Activated T-helper 17 cell treated with anti-CD3 and anti-CD28 coated beads, Interleukin-2, amount 50 U/mL, for 72 hours (primary cell): Measurements from ENCODE around the gene NFKBIB. TPM values are rescaled to one million over a fixed set of nuclear protein-coding genes. Genes with fewer than 3 reads are reported as not detected.
A peak's percentile ranks its signal among the peaks of the same experiment; 100 is the strongest.
"Not testable (repeated sequence)": the region's sequence is repeated elsewhere in the genome, so short reads cannot be mapped to it uniquely, and the experiment has no call there.

Experiments used
- ATAC-seq: fragments of 150-1000 bp; cut with Tn5 transposase; replicated peaks from 2 replicates; pipeline ENCODE4 v1.10.0; 2021; ENCODE audit warnings: mild to moderate bottlenecking, moderate library complexity
- H3K27ac Mint-ChIP-seq: one replicate; pipeline ENCODE4 v1.8.0; 2022; ENCODE audit warnings: mixed read lengths
- H3K27me3 Mint-ChIP-seq: one replicate; pipeline ENCODE4 v1.8.0; 2022; ENCODE audit warnings: mixed read lengths
- H3K36me3 Mint-ChIP-seq: one replicate; pipeline ENCODE4 v1.8.0; 2022; ENCODE audit warnings: low read depth, mild to moderate bottlenecking, mixed read lengths
- H3K4me1 Mint-ChIP-seq: one replicate; pipeline ENCODE4 v1.8.0; 2022; ENCODE audit warnings: mixed read lengths
- H3K4me3 Mint-ChIP-seq: one replicate; pipeline ENCODE4 v1.8.0; 2022; ENCODE audit warnings: mild to moderate bottlenecking, mixed read lengths
- H3K9me3 Mint-ChIP-seq: one replicate; pipeline ENCODE4 v1.8.0; 2022; ENCODE audit warnings: mixed read lengths
- total RNA-seq, 2 donors: library from RNA; stranded (reverse); gene quantifications; one replicate each; pipeline ENCODE4 v1.2.3, GENCODE V29; 2022

Gene NFKBIB
- total RNA-seq, 2 donors from 2014 or later = 41.2 to 68.7 TPM

DNA sequence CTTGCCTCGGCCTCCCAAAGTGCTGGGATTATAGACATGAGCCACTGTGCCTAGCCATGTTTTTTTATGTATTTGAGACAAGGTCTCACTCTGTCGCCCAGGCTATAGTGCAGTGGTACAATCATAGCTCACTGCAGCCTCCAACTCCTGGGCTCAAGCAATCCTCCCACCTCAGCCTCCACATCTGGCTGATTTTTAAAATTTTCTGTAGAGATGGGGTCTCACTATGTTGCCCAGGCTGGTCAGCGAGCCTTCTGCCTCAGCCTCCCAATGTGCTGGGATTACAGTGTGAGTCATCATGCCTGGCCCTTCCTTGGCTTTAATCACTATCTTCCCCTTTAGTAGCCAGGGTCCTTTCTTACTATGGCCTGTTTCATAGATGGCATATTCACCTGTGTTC is 15.1 kb upstream of the NFKBIB start:
- H3K4me1 Mint-ChIP-seq, H3K27ac Mint-ChIP-seq, H3K4me3 Mint-ChIP-seq, H3K9me3 Mint-ChIP-seq, H3K27me3 Mint-ChIP-seq, ATAC-seq: not testable (repeated sequence)
- peaks cover 33% of the 10 kb centered on the region for H3K36me3 Mint-ChIP-seq

DNA sequence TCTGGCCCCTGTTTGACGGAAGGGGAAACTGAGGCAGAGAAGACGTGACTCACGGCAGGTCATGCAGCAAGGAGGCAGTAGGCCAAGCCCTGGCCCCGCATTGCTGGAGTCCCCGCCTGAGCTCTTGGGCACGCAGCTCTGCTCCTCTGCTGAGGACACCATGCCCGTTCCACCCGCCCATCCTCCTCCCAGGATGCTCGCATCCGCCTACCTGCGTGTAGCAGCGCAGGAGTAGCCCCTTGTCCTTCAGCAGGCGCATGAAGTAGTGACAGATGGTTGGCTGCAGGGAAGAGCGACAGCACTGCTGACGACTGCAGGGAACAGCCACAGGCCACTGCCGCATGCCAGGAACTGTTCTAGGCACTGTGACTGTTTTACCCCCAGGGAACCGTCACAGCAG is 10.9 kb upstream of the NFKBIB start:
- no peaks in the 10 kb centered on the region for H3K4me1 Mint-ChIP-seq
- H3K27ac Mint-ChIP-seq = no peak overlapping the region
- no peak for ATAC-seq
- no peak overlapping the region for H3K4me3 Mint-ChIP-seq
- H3K27me3 Mint-ChIP-seq = no peaks in the 10 kb centered on the region
- no peaks in the 10 kb centered on the region for H3K9me3 Mint-ChIP-seq
- peaks cover 18% of the 10 kb centered on the region for H3K36me3 Mint-ChIP-seq

DNA sequence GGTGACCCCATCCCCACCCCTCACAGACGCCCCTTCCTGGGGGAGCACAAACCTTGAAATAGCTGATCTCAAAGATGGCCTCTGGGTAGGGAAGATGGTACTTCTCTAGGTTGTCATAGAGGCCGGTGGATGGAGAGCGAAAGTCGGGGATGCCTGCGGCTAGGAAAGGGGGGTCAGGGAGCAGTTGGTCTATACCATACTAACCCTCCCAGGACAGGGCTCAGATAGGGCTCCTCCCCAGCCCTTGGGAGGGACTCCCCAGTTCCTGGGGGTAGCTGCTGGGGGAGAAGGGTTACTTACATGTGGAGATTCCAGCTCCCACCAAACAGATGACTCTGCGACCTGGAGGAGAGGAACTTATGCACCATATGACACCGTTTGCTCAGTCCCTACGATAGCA is 10.0 kb upstream of the NFKBIB start:
- peaks cover 18% of the 10 kb centered on the region for H3K36me3 Mint-ChIP-seq
- H3K9me3 Mint-ChIP-seq = no peaks in the 10 kb centered on the region
- ATAC-seq = no peak
- no peaks in the 10 kb centered on the region for H3K4me1 Mint-ChIP-seq
- no peaks in the 10 kb centered on the region for H3K27me3 Mint-ChIP-seq
- no peak overlapping the region for H3K27ac Mint-ChIP-seq
- no peak overlapping the region for H3K4me3 Mint-ChIP-seq

DNA sequence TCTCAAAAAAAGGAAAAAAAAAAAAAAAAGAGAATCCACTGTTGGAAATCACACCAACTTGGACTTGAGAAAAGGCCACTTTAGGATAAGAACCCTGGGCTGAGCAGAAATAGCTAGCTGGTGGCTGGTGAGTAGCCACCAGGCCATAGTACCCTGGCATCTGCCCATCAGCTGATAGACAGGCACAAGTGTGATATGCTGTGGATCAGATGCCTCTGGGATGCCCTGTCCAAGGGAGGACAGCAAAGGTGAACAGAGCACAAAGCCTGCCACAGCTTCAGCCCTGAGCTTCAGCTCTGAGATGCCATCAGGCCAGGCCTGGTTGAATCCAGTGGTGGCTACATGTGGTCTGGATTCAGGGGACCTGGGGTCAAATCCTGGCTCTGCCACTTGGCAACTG is 9.1 kb upstream of the NFKBIB start:
- H3K27me3 Mint-ChIP-seq = no peaks in the 10 kb centered on the region
- no peak for ATAC-seq
- no peak overlapping the region for H3K4me3 Mint-ChIP-seq

DNA sequence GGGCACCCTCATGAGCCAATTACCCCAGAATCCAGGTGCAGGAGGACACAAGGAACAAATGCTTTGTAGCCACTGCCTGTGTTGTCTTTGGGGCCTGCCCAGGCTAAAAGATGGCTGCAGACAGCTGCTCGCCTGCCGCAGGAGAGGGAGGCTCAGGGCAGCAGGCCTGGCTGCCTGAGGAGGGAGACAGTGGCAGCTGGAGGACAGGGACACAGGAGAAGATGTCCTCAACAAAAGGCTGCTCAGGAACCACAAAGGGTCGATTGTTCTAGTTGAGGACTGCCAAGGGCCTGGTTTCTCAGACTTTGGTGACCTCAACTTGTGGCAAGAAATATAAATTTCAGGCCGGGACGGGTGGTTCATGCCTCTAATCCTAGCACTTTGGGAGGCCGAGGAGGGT is 8.0 kb upstream of the NFKBIB start:
- no peak for ATAC-seq
- Mint-ChIP-seq H3K9me3 (no peaks in the 10 kb centered on the region), H3K27ac (no peak overlapping the region), H3K36me3 (peaks cover 18% of the 10 kb centered on the region), H3K4me3 (no peak overlapping the region), H3K4me1 (no peaks in the 10 kb centered on the region), H3K27me3 (no peaks in the 10 kb centered on the region)

More for the DNA sequence above, 9.1 kb upstream of the NFKBIB start:
- no peak overlapping the region for H3K27ac Mint-ChIP-seq
- no peaks in the 10 kb centered on the region for H3K4me1 Mint-ChIP-seq
- H3K36me3 Mint-ChIP-seq = peaks cover 18% of the 10 kb centered on the region
- H3K9me3 Mint-ChIP-seq = no peaks in the 10 kb centered on the region

DNA sequence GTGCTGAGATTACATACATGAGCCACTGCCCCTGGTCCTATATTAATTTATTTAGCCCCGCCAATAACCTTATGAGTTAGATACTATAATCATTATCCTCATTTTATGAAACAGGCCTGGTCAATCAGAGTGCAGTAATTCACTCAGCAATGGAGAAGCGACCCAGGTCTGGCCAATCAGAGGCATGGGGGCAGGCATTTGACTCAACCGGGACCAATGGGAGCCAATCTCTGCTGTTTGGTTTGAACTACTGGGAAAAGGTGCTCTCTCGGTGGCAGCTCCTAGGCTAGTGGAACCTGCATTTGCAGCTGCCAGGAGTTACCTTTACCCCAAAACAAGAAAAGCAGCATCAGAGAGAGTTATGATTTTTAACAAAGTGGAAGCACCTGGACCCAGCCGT is 6.9 kb upstream of the NFKBIB start:
- no peak overlapping the region for H3K27ac Mint-ChIP-seq
- no peaks in the 10 kb centered on the region for H3K27me3 Mint-ChIP-seq
- H3K9me3 Mint-ChIP-seq = no peaks in the 10 kb centered on the region
- H3K4me1 Mint-ChIP-seq = no peaks in the 10 kb centered on the region
- ATAC-seq = no peak
- peaks cover 18% of the 10 kb centered on the region for H3K36me3 Mint-ChIP-seq
- no peak overlapping the region for H3K4me3 Mint-ChIP-seq

DNA sequence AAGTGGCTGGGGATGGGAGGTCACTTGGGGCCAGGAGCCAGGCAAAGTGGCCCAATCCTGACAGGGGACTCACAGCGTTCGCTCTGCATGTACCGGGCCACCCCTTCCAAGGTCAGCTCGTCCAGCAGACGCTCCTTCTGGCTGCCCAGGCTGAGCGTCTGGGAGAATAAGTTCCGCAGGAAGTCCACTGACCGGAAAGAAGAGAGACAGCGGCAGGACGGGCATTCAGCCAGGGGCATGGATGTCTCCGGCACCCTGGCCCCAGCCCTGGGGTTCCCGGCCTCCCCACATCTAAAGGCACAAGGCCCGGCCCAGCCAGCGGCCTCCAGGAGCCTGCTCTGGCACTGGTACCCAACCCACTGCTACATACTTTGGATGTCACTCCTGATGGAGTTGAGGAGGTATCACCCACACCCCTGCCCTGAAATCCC is 6.4 kb upstream of the NFKBIB start:
- Mint-ChIP-seq H3K9me3 (no peaks in the 10 kb centered on the region), H3K36me3 (peaks cover 15% of the 10 kb centered on the region), H3K4me1 (peaks cover under 1% of the 10 kb centered on the region), H3K27me3 (no peaks in the 10 kb centered on the region), H3K27ac (no peak overlapping the region), H3K4me3 (no peak overlapping the region)
- ATAC-seq = no peak

DNA sequence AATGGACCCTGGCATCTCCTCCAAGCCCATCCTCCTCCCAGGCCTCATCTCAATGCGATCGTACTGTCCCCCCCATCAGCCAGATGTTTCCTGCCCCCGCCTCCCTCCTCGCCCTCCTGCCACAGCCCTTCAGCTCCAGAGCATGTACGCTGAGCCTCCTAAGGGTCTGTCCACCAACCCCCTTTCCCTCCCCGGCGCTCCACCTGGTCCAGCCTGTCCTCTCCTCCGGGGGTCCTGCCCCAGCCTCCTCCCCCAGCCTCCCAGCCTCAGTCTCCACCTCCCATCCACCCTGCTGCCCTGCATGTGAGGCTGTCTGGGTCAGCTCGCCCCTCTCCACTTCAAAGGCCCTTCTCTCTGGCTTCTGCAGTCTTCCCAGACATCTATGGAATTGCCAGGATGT is 4.8 kb upstream of the NFKBIB start:
- Mint-ChIP-seq H3K36me3 (no peaks in the 10 kb centered on the region), H3K9me3 (no peaks in the 10 kb centered on the region), H3K27ac (peak overlapping the region; percentile 56), H3K27me3 (no peaks in the 10 kb centered on the region), H3K4me1 (peaks cover 9% of the 10 kb centered on the region), H3K4me3 (no peak overlapping the region)
- no peak for ATAC-seq

DNA sequence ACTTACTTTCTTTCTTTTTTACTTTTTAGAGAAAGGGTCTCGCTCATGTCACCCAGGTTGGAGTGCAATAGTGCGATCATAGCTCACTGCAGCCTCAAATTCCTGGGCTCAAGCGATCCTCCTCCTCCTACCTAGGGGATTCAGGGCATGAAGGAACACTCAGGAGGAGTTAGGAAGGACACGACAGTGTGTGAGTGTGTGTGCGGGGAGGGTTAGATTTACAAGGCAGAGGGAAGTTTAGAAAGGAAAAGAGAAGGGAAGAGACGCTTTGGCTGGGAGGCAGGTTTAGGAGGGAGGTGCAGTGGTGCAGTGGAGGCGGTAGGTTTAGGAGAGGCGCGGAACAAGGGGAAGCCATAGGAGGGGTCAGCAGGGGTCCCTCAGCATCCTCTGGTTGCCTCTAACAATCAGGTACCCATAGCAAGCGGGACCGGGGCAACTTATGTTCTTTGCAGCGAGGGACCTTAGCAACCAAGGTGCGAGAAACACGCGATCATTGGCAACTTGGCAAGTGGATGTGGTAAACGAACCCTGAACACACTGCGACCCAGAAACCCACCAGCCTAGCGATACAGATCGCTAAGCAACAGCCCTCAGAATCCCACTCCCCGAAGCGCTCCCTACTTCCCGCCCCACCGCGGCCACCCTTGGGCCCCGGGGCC is 852 bp upstream of the NFKBIB start:
- ATAC-seq = no peak
- Mint-ChIP-seq H3K27me3 (no peaks in the 10 kb centered on the region), H3K9me3 (no peaks in the 10 kb centered on the region), H3K27ac (peak overlapping the region; percentile 84), H3K36me3 (peaks cover 29% of the 10 kb centered on the region), H3K4me1 (peaks cover 15% of the 10 kb centered on the region), H3K4me3 (peak overlapping the region; percentile 88)

DNA sequence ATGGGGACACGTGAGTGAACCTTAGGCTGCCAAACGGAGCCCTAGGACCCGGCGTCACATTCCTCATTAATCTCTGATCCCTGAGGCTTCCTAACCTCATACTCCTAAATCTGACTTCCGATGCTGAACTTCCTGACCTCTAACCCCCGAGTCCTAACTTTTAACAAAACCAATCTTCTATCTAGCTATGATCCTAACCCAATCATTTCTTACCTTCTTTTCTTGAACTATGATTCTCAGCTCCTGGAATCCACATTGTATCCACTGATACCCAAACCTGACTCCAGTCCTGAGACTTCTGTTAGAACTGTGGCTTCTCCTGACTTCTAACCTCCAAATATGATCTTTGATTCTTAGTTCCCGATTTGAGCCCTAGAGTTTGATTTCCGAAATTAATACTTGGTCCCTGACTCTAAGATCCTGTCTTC is 447 bp downstream of the NFKBIB start:
- H3K4me3 Mint-ChIP-seq = peak overlapping the region; percentile 88
- no peaks in the 10 kb centered on the region for H3K27me3 Mint-ChIP-seq
- no peak for ATAC-seq
- H3K9me3 Mint-ChIP-seq = no peaks in the 10 kb centered on the region
- H3K27ac Mint-ChIP-seq = peak overlapping the region; percentile 84
- peaks cover 15% of the 10 kb centered on the region for H3K4me1 Mint-ChIP-seq
- H3K36me3 Mint-ChIP-seq = peaks cover 42% of the 10 kb centered on the region

DNA sequence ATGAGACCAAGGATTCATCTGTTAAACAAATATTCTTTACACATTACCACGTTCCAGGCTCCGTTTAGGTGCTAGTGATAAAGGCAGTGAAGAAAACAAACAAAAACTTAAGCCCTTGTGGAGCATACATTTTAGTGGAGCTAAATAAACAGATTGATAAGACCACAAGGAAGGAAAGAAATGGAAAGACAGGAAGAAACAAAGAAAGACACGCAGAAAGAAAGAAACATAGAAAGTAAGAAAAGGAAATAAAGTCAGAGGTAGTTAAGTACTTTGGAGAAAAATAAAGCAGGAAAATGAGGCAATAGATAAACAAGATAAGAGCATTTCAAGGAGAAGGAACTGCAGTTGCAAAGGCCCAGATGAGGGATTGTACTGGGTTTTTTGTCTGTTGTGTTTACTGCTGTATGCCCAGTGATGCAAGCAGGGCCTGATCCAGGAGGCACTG is 998 bp downstream of the NFKBIB start:
- peaks cover 15% of the 10 kb centered on the region for H3K4me1 Mint-ChIP-seq
- peak overlapping the region; percentile 84 for H3K27ac Mint-ChIP-seq
- H3K27me3 Mint-ChIP-seq = no peaks in the 10 kb centered on the region
- H3K36me3 Mint-ChIP-seq = peaks cover 47% of the 10 kb centered on the region
- no peaks in the 10 kb centered on the region for H3K9me3 Mint-ChIP-seq
- peak overlapping the region; percentile 88 for H3K4me3 Mint-ChIP-seq
- ATAC-seq = no peak

DNA sequence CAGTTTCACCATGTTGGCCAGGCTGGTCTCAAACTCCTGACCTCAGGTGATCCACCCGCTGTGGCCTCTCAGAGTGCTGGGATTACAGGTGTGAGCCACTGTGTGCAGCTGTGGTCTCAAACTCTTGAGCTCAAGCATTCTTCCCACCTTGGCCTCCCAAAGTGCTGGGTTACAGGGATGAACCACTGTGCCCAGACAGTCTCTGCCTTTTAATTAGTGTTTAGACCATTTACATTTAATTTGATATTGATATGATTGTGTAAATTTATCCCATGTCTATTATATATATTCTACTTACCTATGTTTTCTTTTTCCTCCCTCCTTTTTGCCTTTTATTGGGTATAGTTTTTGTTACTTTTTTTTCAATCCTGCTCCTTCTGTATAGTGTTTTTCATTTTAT is 1.9 kb downstream of the NFKBIB start:
- Mint-ChIP-seq H3K9me3 (no peaks in the 10 kb centered on the region), H3K27ac (no peak overlapping the region), H3K4me1 (peaks cover 15% of the 10 kb centered on the region), H3K4me3 (peak overlapping the region; percentile 88), H3K36me3 (peaks cover 51% of the 10 kb centered on the region), H3K27me3 (no peaks in the 10 kb centered on the region)
- ATAC-seq = no peak

DNA sequence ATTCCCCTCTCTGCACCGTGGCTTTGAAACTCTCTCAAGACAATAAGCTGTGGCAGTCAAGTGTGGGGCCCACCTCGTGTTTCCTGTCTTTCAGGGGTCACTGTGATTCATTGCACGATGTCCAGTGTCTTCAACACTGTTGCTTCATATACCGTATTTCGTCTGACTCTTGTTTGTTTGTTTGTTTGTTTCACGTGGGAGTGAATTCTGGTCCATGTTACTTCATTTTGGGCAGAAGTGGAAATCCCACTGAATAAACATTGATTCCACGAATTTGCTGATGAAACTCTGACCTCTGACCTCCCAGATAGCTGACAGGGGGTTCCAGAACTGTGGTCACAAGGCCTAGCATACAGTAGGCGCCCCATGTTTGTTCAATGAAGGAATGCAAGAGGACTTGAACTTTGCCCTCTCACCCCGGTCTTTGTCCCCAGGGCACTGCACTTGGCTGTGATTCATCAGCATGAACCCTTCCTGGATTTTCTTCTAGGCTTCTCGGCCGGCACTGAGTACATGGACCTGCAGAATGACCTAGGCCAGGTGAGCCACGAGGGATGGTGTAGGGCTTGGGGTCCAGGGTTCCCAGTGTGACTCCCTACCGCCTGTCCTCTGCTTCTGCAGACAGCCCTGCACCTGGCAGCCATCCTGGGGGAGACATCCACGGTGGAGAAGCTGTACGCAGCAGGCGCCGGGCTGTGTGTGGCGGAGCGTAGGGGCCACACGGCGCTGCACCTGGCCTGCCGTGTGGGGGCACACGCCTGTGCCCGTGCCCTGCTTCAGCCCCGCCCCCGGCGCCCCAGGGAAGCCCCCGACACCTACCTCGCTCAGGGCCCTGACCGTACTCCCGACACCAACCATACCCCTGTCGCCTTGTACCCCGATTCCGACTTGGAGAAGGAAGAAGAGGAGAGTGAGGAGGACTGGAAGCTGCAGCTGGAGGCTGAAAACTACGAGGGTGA is 5.1 kb downstream of the NFKBIB start:
- peak overlapping the region; percentile 39 for H3K27ac Mint-ChIP-seq
- peaks cover 6% of the 10 kb centered on the region for H3K4me1 Mint-ChIP-seq
- no peaks in the 10 kb centered on the region for H3K9me3 Mint-ChIP-seq
- H3K4me3 Mint-ChIP-seq = no peak overlapping the region
- H3K27me3 Mint-ChIP-seq = no peaks in the 10 kb centered on the region
- H3K36me3 Mint-ChIP-seq = peaks cover 79% of the 10 kb centered on the region
- ATAC-seq = no peak

DNA sequence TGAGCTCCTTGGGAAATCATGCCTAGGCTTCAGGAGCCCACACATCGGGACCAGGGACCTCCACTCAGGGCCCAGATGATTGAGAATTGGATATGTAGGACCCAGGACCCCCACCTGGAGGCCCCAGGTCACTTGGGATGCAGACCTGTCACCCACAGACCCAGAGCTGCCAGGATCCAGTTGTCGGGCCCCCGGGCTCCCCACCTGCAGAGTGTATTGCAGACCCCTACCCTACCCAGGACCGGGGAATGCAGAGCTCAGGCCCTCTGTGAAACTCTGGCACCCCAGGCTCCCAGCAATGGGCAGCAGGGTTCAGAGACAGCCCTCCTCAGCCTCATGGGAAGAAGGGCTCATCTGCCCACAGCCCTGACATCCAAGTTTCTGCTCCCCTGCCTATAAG is 5.9 kb downstream of the NFKBIB start:
- Mint-ChIP-seq H3K4me1 (peaks cover 4% of the 10 kb centered on the region), H3K4me3 (no peak overlapping the region)

DNA sequence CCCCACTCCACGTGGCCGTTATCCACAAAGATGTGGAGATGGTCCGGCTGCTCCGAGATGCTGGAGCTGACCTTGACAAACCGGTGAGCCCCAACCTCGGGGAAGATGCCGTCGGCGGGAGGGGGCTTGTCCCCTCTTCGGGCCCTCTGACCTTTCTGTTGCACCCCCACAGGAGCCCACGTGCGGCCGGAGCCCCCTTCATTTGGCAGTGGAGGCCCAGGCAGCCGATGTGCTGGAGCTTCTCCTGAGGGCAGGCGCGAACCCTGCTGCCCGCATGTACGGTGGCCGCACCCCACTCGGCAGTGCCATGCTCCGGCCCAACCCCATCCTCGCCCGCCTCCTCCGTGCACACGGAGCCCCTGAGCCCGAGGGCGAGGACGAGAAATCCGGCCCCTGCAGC is 7.5 kb downstream of the NFKBIB start:
- H3K36me3 Mint-ChIP-seq = peaks cover 63% of the 10 kb centered on the region
- H3K27me3 Mint-ChIP-seq = no peaks in the 10 kb centered on the region
- no peak overlapping the region for H3K4me3 Mint-ChIP-seq
- H3K9me3 Mint-ChIP-seq = no peaks in the 10 kb centered on the region
- no peaks in the 10 kb centered on the region for H3K4me1 Mint-ChIP-seq
- ATAC-seq = no peak
- H3K27ac Mint-ChIP-seq = no peak overlapping the region

More for the DNA sequence above, 5.9 kb downstream of the NFKBIB start:
- no peaks in the 10 kb centered on the region for H3K9me3 Mint-ChIP-seq
- no peak for ATAC-seq
- H3K36me3 Mint-ChIP-seq = peaks cover 76% of the 10 kb centered on the region
- H3K27ac Mint-ChIP-seq = no peak overlapping the region
- no peaks in the 10 kb centered on the region for H3K27me3 Mint-ChIP-seq
